D721Med (cell line): ENCODE measurements around the gene BCAN.
A peak's percentile ranks its signal among the peaks of the same experiment; 100 is the strongest.
"Not testable (repeated sequence)": the region's sequence is repeated elsewhere in the genome, so short reads cannot be mapped to it uniquely, and the experiment has no call there.

ENCODE experiments used
- DNase-seq: peaks from one replicate; pipeline ENCODE4 v3.0.0; 2011; ENCODE audit warnings: low spot score; ENCODE audit not compliant: insufficient read length
- FAIRE-seq: peaks from 2 replicates; lab custom pipeline; 2011; peaks lifted over from hg19 to GRCh38; lab: Jason Lieb, UNC
- TF ChIP-seq, protein P1 (sequence below): IDR thresholded peaks from 2 replicates; pipeline ENCODE4 v1.5.1; 2012; ENCODE audit warnings: mild to moderate bottlenecking, control low read depth; ENCODE audit not compliant: insufficient read depth; ENCODE audit errors: missing control alignments

BCAN gene

DNA sequence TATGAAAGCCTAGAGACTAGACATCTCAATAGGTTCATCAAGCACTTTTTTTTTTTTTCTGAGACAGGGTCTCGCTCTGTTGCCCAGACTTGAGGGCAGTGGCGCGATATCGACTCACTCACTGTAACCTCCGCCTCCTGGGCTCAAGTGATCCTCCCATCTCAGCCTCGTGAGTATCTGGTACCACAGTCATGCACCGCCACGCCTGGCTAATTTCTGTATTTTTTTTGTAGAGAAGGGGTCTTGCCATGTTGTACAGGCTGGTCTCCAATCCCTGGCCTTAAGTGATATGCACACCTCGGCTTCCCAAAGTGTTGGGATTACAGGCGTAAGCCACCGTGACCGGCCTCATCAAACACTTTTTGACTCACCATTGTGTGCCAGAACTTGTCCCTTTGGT lies 40.0 kb upstream of the BCAN start:
- TF ChIP-seq, protein P1, sequence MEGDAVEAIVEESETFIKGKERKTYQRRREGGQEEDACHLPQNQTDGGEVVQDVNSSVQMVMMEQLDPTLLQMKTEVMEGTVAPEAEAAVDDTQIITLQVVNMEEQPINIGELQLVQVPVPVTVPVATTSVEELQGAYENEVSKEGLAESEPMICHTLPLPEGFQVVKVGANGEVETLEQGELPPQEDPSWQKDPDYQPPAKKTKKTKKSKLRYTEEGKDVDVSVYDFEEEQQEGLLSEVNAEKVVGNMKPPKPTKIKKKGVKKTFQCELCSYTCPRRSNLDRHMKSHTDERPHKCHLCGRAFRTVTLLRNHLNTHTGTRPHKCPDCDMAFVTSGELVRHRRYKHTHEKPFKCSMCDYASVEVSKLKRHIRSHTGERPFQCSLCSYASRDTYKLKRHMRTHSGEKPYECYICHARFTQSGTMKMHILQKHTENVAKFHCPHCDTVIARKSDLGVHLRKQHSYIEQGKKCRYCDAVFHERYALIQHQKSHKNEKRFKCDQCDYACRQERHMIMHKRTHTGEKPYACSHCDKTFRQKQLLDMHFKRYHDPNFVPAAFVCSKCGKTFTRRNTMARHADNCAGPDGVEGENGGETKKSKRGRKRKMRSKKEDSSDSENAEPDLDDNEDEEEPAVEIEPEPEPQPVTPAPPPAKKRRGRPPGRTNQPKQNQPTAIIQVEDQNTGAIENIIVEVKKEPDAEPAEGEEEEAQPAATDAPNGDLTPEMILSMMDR: no peak
- FAIRE-seq: no peak
- DNase-seq: no peak

DNA sequence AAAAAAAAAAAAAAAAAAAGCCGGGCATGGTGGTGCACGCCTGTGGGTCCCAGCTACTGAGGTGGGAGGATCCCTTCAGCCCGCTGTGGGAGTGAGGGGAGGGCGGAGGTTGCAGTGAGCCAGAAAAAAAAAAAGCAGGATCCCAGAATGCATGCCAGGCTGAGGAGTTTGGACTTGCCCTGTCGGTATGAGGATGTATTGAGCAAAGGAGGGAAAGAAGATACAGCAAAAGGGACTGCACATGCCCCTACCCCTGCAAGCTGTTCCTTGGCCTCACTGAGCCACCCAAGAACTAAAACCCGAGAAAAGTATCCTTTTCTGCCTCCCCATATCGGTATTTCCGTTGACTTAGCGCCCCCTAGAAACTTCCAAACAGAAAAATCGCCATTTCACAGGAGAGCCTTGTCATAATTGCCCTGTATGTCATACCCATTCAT lies 39.3 kb upstream of the BCAN start:
- TF ChIP-seq, protein P1: peak; percentile 77
- DNase-seq (no peak), FAIRE-seq (no peak)

DNA sequence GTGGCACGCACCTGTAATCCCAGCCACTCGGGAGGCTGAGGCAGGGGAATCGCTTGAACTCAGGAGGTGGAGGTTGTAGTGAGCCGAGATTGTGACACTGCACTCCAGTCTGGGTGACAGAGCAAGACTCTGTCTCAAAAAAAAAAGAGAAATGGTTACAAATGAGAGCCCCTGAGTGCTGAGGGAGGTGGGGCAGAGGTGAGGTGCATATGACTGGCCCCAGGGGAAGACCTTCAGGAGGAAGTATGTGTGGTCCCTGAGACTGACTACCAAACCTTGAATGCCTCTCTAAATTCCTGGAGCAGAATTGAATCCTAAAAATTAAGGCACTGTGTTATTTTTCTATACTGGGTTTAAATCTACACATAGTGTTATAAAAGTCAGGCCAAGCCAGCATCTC lies 34.6 kb upstream of the BCAN start:
- FAIRE-seq, DNase-seq: not testable (repeated sequence)

DNA sequence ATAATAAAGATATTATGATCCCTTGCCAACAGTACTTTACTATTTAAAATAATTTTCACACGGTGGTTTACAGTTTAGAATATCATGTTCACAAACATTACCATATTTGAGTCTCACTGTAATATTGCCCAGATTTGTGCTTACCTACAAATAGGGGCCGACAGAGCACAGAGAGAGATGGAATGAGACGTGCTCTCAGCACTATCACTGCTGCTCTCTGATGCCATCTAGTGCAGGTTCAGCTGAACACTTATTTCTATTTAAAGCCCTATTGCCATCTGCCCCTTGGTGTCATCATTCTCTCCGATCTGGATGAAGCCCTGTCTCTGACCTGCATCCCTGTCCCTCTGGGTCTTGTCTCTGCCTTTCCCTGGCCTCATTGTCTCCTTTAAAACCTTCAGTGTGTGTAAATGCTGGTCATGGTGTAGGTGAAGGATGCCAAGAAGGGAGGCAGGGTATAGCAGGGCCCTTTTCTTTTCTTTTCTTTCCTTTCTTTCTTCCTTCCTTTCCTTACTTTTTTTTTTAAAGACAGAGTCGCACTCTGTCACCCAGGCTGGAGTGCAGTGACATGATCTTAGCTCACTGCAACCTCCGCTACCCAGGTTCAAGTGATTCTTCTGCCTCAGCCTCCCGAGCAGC lies 33.8 kb upstream of the BCAN start:
- DNase-seq (no peak), FAIRE-seq (peak; percentile 89)
- TF ChIP-seq, protein P1: peak; percentile 97

DNA sequence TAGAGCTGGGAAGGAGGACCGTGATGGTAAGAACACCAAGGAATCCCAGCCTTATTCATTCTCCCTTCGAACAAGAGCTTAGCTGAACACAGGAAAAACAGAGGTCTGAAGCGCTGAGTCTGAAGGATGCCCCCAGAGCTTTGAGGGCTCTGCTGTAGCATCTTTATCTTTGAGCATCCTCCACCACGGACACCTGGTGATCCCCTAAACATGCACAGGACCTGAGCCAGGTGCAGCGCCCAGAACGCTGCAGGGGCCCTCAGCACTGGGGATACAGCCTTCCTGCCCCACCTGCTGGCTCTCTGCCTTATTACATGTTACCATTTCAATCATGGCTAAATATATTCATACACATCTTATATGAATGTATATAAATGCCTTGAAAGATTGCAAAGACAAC lies 32.9 kb upstream of the BCAN start:
- FAIRE-seq (no peak), DNase-seq (no peak)
- TF ChIP-seq, protein P1: peak; percentile 72

DNA sequence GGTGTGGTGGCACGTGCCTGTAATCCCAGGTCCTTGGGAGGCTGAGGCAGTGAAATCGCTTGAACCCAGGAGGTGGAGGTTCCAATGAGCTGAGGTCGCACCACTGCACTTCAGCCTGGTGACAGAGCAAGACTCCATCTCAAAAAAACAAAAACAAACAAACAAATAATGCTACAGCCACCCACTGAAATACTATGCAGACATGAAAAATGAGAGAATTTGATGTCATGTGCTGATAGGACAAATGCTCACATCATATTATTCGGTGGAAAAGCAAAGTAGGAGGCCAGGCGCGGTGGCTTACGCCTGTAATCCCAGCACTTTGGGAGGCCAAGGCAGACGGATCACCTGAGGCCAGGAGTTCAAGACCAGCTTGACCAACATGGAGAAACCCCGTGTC lies 31.8 kb upstream of the BCAN start:
- DNase-seq, FAIRE-seq: not testable (repeated sequence)

DNA sequence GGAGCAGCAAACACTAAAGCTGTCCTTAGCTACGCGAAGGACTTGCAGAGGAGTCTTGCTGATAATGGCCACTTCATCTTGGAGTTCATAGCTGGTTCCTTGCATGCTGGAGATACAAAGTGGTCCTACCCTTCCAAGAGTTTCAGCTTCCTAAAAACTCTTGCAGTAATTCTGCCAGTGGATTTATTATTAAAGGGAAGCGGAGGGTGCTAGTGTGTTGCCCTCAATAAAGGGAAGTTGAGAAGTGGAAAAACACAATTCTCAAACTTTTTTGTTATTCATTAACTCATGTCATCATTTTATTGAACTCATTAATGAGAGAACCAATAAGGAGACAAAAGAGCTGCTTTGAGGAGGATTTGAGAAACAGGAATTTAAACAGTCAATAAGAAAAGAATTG lies 29.3 kb upstream of the BCAN start:
- FAIRE-seq: no peak
- DNase-seq: no peak
- TF ChIP-seq, protein P1: no peak

DNA sequence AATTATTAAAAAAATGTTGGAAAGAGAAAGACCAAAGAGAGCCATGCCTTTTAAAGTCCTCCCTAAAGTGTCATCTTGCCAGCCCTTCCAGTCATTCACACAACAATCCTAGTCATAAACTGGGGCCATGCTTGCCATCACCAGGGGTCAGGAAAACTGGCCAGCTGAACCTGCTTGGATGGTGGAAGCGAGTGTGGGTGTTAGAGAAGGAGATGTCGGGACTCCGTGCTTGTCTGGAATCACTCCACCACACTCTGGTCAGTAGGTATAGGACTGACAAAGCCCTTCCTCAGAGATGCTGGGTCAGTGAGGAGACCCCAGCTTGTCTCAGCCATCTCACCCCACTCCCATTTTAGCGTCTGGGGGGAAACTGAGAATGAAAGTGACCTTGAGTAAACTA lies 26.0 kb upstream of the BCAN start:
- TF ChIP-seq, protein P1: no peak
- FAIRE-seq (no peak), DNase-seq (no peak)
